Measurements from ENCODE around the gene CCDC32. TPM values are rescaled to one million over a fixed set of nuclear protein-coding genes. Genes with fewer than 3 reads are reported as not detected.
A peak's percentile ranks its signal among the peaks of the same experiment; 100 is the strongest.

The CCDC32 gene
- total and polyA plus RNA-seq, 3 donors from 2014 or later, result 13.9 to 19.4 (median 18.3) TPM

DNA sequence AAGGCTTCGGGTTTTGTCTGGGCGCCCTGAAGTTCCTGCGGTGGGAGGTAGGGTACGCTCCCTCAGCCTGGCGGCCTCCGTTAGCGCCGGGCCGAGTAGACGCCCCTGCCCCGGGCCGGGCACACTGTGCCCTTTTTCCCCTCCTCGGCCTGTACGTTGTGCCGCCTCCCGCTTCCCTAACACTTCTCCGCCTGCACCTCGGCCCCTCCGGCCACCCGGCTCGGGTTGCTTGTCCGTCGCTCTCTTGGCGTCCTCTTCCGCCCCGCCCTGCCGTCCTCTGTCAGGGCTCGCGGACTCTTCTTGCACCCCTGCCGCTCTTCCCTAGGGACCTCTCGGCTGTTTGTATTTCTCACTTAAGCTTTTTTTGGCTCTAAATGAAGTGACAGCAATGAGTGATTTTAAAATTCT is 29.6 kb upstream of the CCDC32 start:
- no peaks in the 10 kb centered on the region for H3K27me3 ChIP-seq
- DNase-seq, result peak; percentile 68
- intact Hi-C loops (cut with DNase I; ENCODE audit: low total_unique reads), result no loop called here
- H3K4me1 ChIP-seq, result peaks cover 4% of the 10 kb centered on the region
- H3K9me3 ChIP-seq, result no peaks in the 10 kb centered on the region
- H3K27ac ChIP-seq, result peak overlapping the region; percentile 77 to 95
- H3K4me3 ChIP-seq, result peak overlapping the region; percentile 57 to 71
- no peaks in the 10 kb centered on the region for H3K36me3 ChIP-seq (ENCODE audit: low read depth, missing control alignments)
- 0 to 1% methylated on average over 31 of the region's 31 CpGs for WGBS, 2 donors
- TF ChIP-seq POLR2A (IDR thresholded peaks at IDR 0.05), result no peak
- TF ChIP-seq, protein P1, sequence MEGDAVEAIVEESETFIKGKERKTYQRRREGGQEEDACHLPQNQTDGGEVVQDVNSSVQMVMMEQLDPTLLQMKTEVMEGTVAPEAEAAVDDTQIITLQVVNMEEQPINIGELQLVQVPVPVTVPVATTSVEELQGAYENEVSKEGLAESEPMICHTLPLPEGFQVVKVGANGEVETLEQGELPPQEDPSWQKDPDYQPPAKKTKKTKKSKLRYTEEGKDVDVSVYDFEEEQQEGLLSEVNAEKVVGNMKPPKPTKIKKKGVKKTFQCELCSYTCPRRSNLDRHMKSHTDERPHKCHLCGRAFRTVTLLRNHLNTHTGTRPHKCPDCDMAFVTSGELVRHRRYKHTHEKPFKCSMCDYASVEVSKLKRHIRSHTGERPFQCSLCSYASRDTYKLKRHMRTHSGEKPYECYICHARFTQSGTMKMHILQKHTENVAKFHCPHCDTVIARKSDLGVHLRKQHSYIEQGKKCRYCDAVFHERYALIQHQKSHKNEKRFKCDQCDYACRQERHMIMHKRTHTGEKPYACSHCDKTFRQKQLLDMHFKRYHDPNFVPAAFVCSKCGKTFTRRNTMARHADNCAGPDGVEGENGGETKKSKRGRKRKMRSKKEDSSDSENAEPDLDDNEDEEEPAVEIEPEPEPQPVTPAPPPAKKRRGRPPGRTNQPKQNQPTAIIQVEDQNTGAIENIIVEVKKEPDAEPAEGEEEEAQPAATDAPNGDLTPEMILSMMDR (IDR thresholded peaks at IDR 0.05), result peak in 1 of 3 experiments; percentile 9

DNA sequence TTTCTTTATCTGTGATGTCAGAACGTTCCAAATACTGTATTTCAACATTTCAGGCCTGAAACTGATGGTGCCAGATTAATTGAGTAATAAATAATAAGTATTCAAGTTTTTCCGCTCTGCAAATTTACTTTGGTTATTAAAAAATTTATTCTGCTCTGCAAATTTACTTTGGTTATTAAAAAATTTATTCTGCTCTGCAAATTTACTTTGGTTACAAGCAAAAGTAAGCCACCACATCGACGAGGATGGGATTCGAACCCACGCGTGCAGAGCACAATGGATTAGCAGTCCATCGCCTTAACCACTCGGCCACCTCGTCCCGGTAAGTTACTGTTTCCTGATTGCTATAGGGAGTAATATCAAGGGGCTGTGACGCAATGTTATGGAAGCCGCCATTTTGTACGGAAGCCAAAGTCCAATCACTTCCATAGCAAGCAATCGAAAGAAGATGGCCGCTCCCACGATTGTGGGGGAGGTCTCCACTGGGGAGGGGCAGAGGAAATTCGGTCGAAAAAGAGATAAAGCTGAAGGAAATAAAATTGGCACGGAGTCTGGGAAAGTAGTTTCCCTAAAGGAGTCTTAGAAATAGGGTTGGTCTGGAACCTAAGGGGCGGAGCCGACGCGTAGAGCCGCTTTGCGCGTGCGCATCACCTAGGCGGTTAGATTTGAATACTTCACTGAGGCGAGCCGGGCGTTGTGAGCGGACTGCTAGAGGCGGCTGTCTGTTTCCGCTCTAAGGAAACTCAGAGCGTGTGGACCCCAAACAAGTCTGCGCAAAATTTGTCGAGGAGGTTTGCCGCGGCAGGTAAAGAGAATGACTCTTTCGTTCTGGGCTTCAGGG is 29.0 kb upstream of the CCDC32 start, which contains the start of gene KNL1:
Gene KNL1 (plus strand): TSS at position 662 of the 841 bp plus-strand sequence. CDS start 8,683 bp downstream, outside the sequence.
- TF ChIP-seq POLR2A (IDR thresholded peaks at IDR 0.05), result no peak
- TF ChIP-seq, protein P1 (IDR thresholded peaks at IDR 0.05), result no peak
- Histone ChIP-seq H3K27me3 (no peaks in the 10 kb centered on the region), H3K9me3 (no peaks in the 10 kb centered on the region), H3K27ac (peak within 1 kb of the TSS; percentile 77 to 95), H3K36me3 (ENCODE audit: low read depth, missing control alignments) (no peaks in the 10 kb centered on the region), H3K4me1 (peaks cover 4% of the 10 kb centered on the region), H3K4me3 (peak within 1 kb of the TSS; percentile 57 to 71)
- 2 to 3% methylated on average over 41 of the region's 41 CpGs for WGBS, 2 donors
- intact Hi-C loops (cut with DNase I; ENCODE audit: low total_unique reads), result no loop called here
- DNase-seq, result peak; percentile 96

DNA sequence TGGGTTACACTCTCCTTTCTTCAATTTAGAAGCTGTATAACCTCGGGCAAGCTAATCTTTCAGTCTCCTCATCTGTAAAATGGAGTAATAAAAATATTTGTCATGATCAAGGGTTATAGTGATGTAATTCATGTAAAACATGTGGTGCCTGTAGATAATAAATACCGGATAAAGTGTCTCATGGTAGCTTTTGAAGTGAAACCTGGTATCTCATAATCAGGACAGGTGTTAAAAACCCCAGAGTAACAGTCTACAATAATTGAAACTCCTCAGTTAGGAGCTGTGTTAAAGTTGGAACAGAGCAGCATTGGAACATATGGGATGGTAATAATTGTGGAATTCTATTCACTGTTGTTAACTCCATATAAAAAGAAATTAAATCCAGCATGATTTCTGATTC is 28.3 kb upstream of the CCDC32 start:
- H3K4me3 ChIP-seq, result no peak overlapping the region
- intact Hi-C loops (cut with DNase I; ENCODE audit: low total_unique reads), result no loop called here
- no peaks in the 10 kb centered on the region for H3K9me3 ChIP-seq
- H3K27ac ChIP-seq, result peak overlapping the region in 1 of 2 donors; percentile 95
- H3K36me3 ChIP-seq (ENCODE audit: low read depth, missing control alignments), result no peaks in the 10 kb centered on the region
- peaks cover 4% of the 10 kb centered on the region for H3K4me1 ChIP-seq
- DNase-seq, result no peak
- 65 to 84% methylated on average over 2 of the region's 2 CpGs for WGBS, 2 donors
- H3K27me3 ChIP-seq, result no peaks in the 10 kb centered on the region
- no peak for TF ChIP-seq POLR2A (IDR thresholded peaks at IDR 0.05)
- TF ChIP-seq, protein P1 (IDR thresholded peaks at IDR 0.05), result no peak

DNA sequence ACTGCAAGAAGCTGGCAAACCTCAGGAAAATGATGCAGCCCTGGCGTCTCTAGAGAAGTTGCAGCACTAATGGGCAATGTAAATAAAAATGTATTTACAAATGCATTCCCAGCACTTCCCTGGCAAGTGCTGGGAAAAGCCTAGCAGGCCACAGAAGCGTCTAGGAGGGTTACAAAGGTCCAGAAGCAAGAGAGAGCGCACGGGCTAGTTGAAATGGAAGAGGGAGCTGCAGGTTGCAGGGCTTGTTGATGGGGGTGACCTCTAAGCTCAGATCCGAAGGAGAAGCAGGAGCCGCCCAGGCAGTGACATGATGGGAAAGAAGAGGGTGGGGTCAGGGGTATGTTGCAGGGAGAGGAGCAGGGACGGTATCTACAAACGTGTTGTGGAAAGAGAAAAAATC is 26.5 kb upstream of the CCDC32 start:
- Histone ChIP-seq H3K9me3 (no peaks in the 10 kb centered on the region), H3K4me1 (peaks cover 4% of the 10 kb centered on the region), H3K36me3 (ENCODE audit: low read depth, missing control alignments) (no peaks in the 10 kb centered on the region), H3K27ac (no peak overlapping the region), H3K4me3 (no peak overlapping the region), H3K27me3 (no peaks in the 10 kb centered on the region)
- TF ChIP-seq, protein P1 (IDR thresholded peaks at IDR 0.05), result no peak
- TF ChIP-seq POLR2A (IDR thresholded peaks at IDR 0.05), result no peak
- DNase-seq, result no peak
- intact Hi-C loops (cut with DNase I; ENCODE audit: low total_unique reads), result no loop called here
- 45 to 65% methylated on average over 8 of the region's 8 CpGs for WGBS, 2 donors
